K562 (cell line): Measurements from ENCODE around the gene AKR1A1. TPM values are rescaled to one million over a fixed set of nuclear protein-coding genes. Genes with fewer than 3 reads are reported as not detected.

ENCODE experiments used
- ATAC-seq: fragments of 200-7000 bp; cut with Tn5 transposase; 3 replicates; pipeline ENCODE4 v1.9.1; 2020; ENCODE audit warnings: moderate library complexity
- BruUV-seq: library from RNA; stranded (reverse); fragments of 400-500 nt; replicated peaks from 2 replicates; lab custom pipeline; 2021; lab: Mats Ljungman, UMichigan
- CTCF ChIA-PET: fragments of 300-600 bp; formaldehyde crosslinking; extraction: SDS; loops from one replicate; lab custom pipeline; 2021; ENCODE audit warnings: low intra/inter-chr PET ratio; lab: Yijun Ruan, JAX
- POLR2A ChIA-PET: fragments of 300-600, 350-650 bp; sonication (Branson Sonifier 250); formaldehyde crosslinking; extraction: SDS; loops from one replicate; lab custom pipeline; 2021; ENCODE audit warnings: antibody characterized with exemption, inconsistent platforms; lab: Yijun Ruan, JAX
- DNase-seq, 4 experiments: peaks; one replicate each; pipeline versions ENCODE4 v3.0.0 to v3.0.0-alpha.2; 2011 to 2018; ENCODE audit warnings: low spot score in 3 of 4, mixed read lengths in 3 of 4; ENCODE audit errors: extremely low read depth in 1 of 4
- FAIRE-seq: peaks from 2 replicates; lab custom pipeline; 2011; peaks lifted over from hg19 to GRCh38; lab: Jason Lieb, UNC
- H2AFZ ChIP-seq: 2 replicates; pipeline ENCODE4 v1.6.0; 2011; ENCODE audit warnings: low read depth, low read length, control low read depth, inconsistent platforms
- H3K27ac ChIP-seq: fragments of 200-600 bp; 3 replicates; pipeline ENCODE4 v1.8.0; 2011; ENCODE audit warnings: low read depth, mild to moderate bottlenecking, control low read depth, inconsistent platforms, low read length, moderate library complexity, mixed read lengths; ENCODE audit errors: extremely low read depth
- H3K27me3 ChIP-seq, 2 experiments: fragments of 300-600 bp in 1 of 2; 2 replicates in 1 of 2; 3 replicates in 1 of 2; pipeline versions ENCODE4 v1.6.0 to v1.8.0; 2011; ENCODE audit warnings: inconsistent platforms in 2 of 2, low read length in 2 of 2, mild to moderate bottlenecking in 1 of 2, mixed read lengths in 1 of 2, moderate library complexity in 1 of 2; ENCODE audit not compliant: control insufficient read depth in 2 of 2, insufficient read depth in 2 of 2
- H3K36me3 ChIP-seq: fragments of 300-600 bp; 3 replicates; pipeline ENCODE4 v1.8.0; 2011; ENCODE audit warnings: mild to moderate bottlenecking, low read length, inconsistent platforms; ENCODE audit not compliant: control insufficient read depth, insufficient read depth
- H3K4me1 ChIP-seq, 2 experiments: fragments of 200-600 bp in 1 of 2; replicated peaks in 1 of 2; 2 replicates in 1 of 2; 3 replicates in 1 of 2; pipeline versions ENCODE4 v1.5.1 to v1.8.0; 2011; ENCODE audit warnings: inconsistent platforms in 2 of 2, low read length in 2 of 2, mild to moderate bottlenecking in 1 of 2, mixed read lengths in 1 of 2, moderate library complexity in 1 of 2; ENCODE audit not compliant: control insufficient read depth in 2 of 2, insufficient read depth in 2 of 2
- H3K4me2 ChIP-seq: 2 replicates; pipeline ENCODE4 v1.6.1; 2011; ENCODE audit warnings: low read length, control low read depth, inconsistent platforms, mixed read lengths; ENCODE audit not compliant: insufficient read depth
- H3K4me3 ChIP-seq: fragments of 200-600 bp; sonication (generic), shearing (Covaris generic); 2 replicates; pipeline ENCODE4 v1.5.1; 2016; ENCODE audit warnings: control low read depth, inconsistent platforms
- H3K79me2 ChIP-seq: fragments of 200-600 bp; 3 replicates; pipeline ENCODE4 v1.8.0; 2011; ENCODE audit warnings: low read length, inconsistent platforms; ENCODE audit not compliant: control insufficient read depth, insufficient read depth
- H3K9ac ChIP-seq, 2 experiments: 2 replicates each; pipeline versions ENCODE4 v1.6.0 to v1.6.1; 2011; ENCODE audit warnings: low read depth in 2 of 2, low read length in 2 of 2, control low read depth in 1 of 2, inconsistent platforms in 1 of 2, mild to moderate bottlenecking in 1 of 2, mixed read lengths in 1 of 2; ENCODE audit not compliant: insufficient read depth in 1 of 2
- H3K9me1 ChIP-seq: one replicate; pipeline ENCODE4 v1.6.0; 2011; ENCODE audit warnings: inconsistent platforms, mild to moderate bottlenecking, low read length, moderate library complexity; ENCODE audit not compliant: control insufficient read depth, insufficient read depth
- H3K9me3 ChIP-seq: replicated peaks from 2 replicates; pipeline ENCODE4 v1.5.1; 2011; ENCODE audit warnings: low read depth, low read length, inconsistent platforms; ENCODE audit not compliant: control insufficient read depth, insufficient read depth
- H4K20me1 ChIP-seq: replicated peaks from 2 replicates; pipeline ENCODE4 v1.6.1; 2011; ENCODE audit warnings: low read length, inconsistent platforms, mixed read lengths; ENCODE audit not compliant: control insufficient read depth, insufficient read depth
- ESRRA ChIP-seq: fragments of 450-650 bp; IDR thresholded peaks from 2 replicates; pipeline ENCODE4 v1.6.1; 2014; ENCODE audit warnings: low read depth, mild to moderate bottlenecking, moderate library complexity, borderline replicate concordance
- EWSR1 ChIP-seq: fragments of 450-650 bp; IDR thresholded peaks from 2 replicates; pipeline ENCODE4 v1.6.1; 2018; ENCODE audit warnings: borderline replicate concordance, mild to moderate bottlenecking, low read depth, moderate library complexity; ENCODE audit not compliant: partially characterized antibody
- IFI16 ChIP-seq: fragments of 250-450 bp; sonication (Bioruptor Pico); IDR thresholded peaks from 2 replicates; pipeline ENCODE4 v2.1.2; 2022; ENCODE audit warnings: mild to moderate bottlenecking, inconsistent platforms
- L3MBTL2 ChIP-seq: fragments of 450-650 bp; IDR thresholded peaks from 2 replicates; pipeline ENCODE4 v1.6.1; 2016; ENCODE audit warnings: mild to moderate bottlenecking, moderate library complexity
- MIER1 ChIP-seq: fragments of 450-650 bp; IDR thresholded peaks from 2 replicates; pipeline ENCODE4 v1.6.1; 2016; ENCODE audit warnings: antibody characterized with exemption, mild to moderate bottlenecking, low read depth
- MYC ChIP-seq, 2 experiments: fragments of 250-450 bp in 1 of 2; sonication (Bioruptor Pico) in 1 of 2; IDR thresholded peaks; 2 replicates each; pipeline versions ENCODE4 v1.5.1 to v1.6.1; 2012 to 2021; ENCODE audit warnings: low read depth in 2 of 2, borderline replicate concordance in 1 of 2, improper control_type of control experiment in 1 of 2, low read length in 1 of 2, mild to moderate bottlenecking in 1 of 2, moderate library complexity in 1 of 2
- MYNN ChIP-seq, 2 experiments: sonication (generic); formaldehyde crosslinking in 1 of 2; IDR thresholded peaks; 2 replicates each; pipeline versions ENCODE4 v1.5.0 to v1.6.1; 2016 to 2020; ENCODE audit warnings: antibody characterized with exemption in 1 of 2, missing genetic modification reagents in 1 of 2
- PML ChIP-seq: IDR thresholded peaks from 2 replicates; pipeline ENCODE4 v1.6.1; 2012; ENCODE audit warnings: low read length, inconsistent platforms
- POLR2A ChIP-seq: fragments of 450-650 bp; conservative IDR thresholded peaks from 2 replicates; pipeline ENCODE4 v1.6.1; 2016
- POLR2AphosphoS5 ChIP-seq: IDR thresholded peaks from 2 replicates; pipeline ENCODE4 v1.6.1; 2011; ENCODE audit warnings: mild to moderate bottlenecking, low read depth, low read length, moderate library complexity; ENCODE audit not compliant: control insufficient read depth, insufficient read depth
- POLR2B ChIP-seq: fragments of 450-650 bp; IDR thresholded peaks from 2 replicates; pipeline ENCODE4 v1.6.1; 2018; ENCODE audit warnings: low read depth; ENCODE audit not compliant: partially characterized antibody
- SMARCB1 ChIP-seq: IDR thresholded peaks from 2 replicates; pipeline ENCODE4 v1.6.1; 2011; ENCODE audit warnings: improper control_type of control experiment, low read depth; ENCODE audit not compliant: insufficient read length
- SUPT5H ChIP-seq: fragments of 450-650 bp; IDR thresholded peaks from 2 replicates; pipeline ENCODE4 v1.6.1; 2016
- TFAM ChIP-seq: fragments of 250-450 bp; sonication (Bioruptor Pico); conservative IDR thresholded peaks from 2 replicates; pipeline ENCODE4 v1.5.0; 2021; ENCODE audit warnings: mild to moderate bottlenecking, moderate library complexity
- XRCC3 ChIP-seq: fragments of 450-650 bp; IDR thresholded peaks from 2 replicates; pipeline ENCODE4 v1.6.1; 2017; ENCODE audit warnings: mild to moderate bottlenecking, moderate library complexity
- ZKSCAN8 ChIP-seq: fragments of 200-800 bp; sonication (Bioruptor generic); IDR thresholded peaks from 2 replicates; pipeline ENCODE4 v1.6.1; 2016; ENCODE audit warnings: missing genetic modification characterization, missing compliant biosample characterization
- ZNF197 ChIP-seq: fragments of 200-800 bp; sonication (Bioruptor generic); IDR thresholded peaks from 2 replicates; pipeline ENCODE4 v1.6.1; 2016; ENCODE audit warnings: low read depth, missing genetic modification characterization, missing compliant biosample characterization
- ZNF212 ChIP-seq: fragments of 450-650 bp; formaldehyde crosslinking; IDR thresholded peaks from 2 replicates; pipeline ENCODE4 v1.4.0; 2020; ENCODE audit warnings: mild to moderate bottlenecking
- ZNF347 ChIP-seq: fragments of 450-650 bp; formaldehyde crosslinking; IDR thresholded peaks from 2 replicates; pipeline ENCODE4 v1.4.0; 2020; ENCODE audit warnings: low read depth, mild to moderate bottlenecking, moderate library complexity
- ZNF518B ChIP-seq: fragments of 250-450 bp; sonication (Bioruptor Pico); IDR thresholded peaks from 2 replicates; pipeline ENCODE4 v1.5.0; 2021; ENCODE audit warnings: mild to moderate bottlenecking, moderate library complexity
- WGBS: fragments of 100-300 bp; shearing (Covaris generic); methylation state at CpG from one replicate; pipeline ENCODE4 v1.1.6; 2016; ENCODE audit warnings: low coverage, mixed read lengths; ENCODE audit not compliant: insufficient coverage; ENCODE audit errors: missing lambda C conversion rate; 5-methylcytosine and 5-hydroxymethylcytosine counted together
- in situ Hi-C: fragments of 300-500 bp; cut with MboI; formaldehyde crosslinking; loops from 4 replicates; pipeline ENCODE4 v1.15.0; 2018; ENCODE audit warnings: inconsistent platforms, mixed read lengths
- intact Hi-C: fragments of 100-400 bp; cut with micrococcal nuclease; formaldehyde crosslinking; loops from 2 replicates; pipeline ENCODE4 v1.14.2; 2022
- polyA plus RNA-seq, 8 experiments: library from polyadenylated mRNA; depleted of rRNA in 4 of 8; stranded (reverse) in 5 of 8; unstranded in 3 of 8; fragments of >200 nt; fragmentation: Nextera tagmentation in 2 of 8; fragmentation: Illumina TruSeq in 1 of 8; extraction: Ambion mirVana in 2 of 8; extraction: Trizol in 1 of 8; gene quantifications; 2 replicates each; pipeline versions ENCODE4 v1.2.1 to v1.2.3, GENCODE V29; 2011 to 2014; ENCODE audit warnings: inconsistent platforms in 1 of 8, missing spikeins in 1 of 8
- total RNA-seq, 7 experiments: library from RNA; depleted of rRNA in 6 of 7; stranded (reverse); fragments of >200 nt in 6 of 7; fragmentation: Illumina TruSeq in 2 of 7; extraction: Trizol in 2 of 7; gene quantifications; 2 replicates each; pipeline versions ENCODE4 v1.2.1 to v1.2.3, GENCODE V29; 2011 to 2021; ENCODE audit warnings: low replicate concordance in 1 of 7

The AKR1A1 gene
- total and polyA plus RNA-seq, 9 of the 15 experiments (the other 6 are each of a cell fraction or from before 2014, with no cell fraction given), result 68.6 to 211 (median 132) TPM

DNA sequence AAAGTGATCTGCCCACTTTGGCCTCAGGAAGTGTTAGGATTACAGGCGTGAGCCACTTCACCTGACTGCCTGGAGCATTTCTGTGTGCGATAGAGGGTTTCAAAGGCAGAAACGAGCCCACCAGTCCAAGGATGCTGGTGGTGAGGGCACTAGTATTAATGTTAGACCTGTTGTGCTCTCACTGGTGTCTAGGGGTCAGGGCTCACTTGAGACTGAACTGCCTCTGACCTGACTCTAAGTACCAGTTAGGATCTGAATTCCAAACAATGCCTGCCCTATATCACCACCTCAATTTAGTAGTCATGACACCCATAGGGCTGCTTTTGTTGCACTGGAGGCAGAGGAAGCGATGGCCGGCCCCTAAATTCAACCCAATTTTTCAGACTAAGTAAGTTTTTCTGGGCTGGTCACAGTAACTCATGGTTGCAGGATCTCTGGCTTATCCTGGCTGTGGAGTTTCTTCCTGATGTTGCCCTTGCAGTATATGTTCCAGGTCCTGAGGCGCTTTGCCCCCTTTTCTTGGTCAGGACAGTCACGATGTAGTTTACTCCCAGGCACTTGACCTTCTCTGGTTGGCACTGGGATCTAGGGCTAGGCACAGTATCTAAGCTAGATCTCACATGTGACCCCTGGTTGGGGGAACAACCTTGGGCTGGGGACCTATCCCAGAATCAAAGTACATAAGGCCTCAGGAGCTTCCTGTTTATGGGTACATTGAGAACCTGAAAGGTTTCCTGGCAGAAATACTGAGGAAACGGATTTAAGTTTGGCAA lies 68.7 kb downstream of the AKR1A1 start:
- in situ Hi-C loops, result no loop called here
- Histone ChIP-seq H3K27me3 (no peaks in the 10 kb centered on the region), H3K9ac (no peak overlapping the region), H3K4me3 (no peak overlapping the region), H3K79me2 (no peaks in the 10 kb centered on the region), H3K9me3 (no peaks in the 10 kb centered on the region), H2AFZ (no peak overlapping the region), H3K4me2 (no peak overlapping the region), H4K20me1 (no peaks in the 10 kb centered on the region; the same call in none of the 2 replicates), H3K9me1 (no peaks in the 10 kb centered on the region), H3K36me3 (peaks cover 80% of the 10 kb centered on the region), H3K4me1 (peaks cover 0 to 17% of the 10 kb centered on the region in 2 experiments; a peak in 2 of 5 replicates), H3K27ac (no peak overlapping the region; the same call in 2 of the 3 replicates)
- CTCF ChIA-PET, result no interaction called here
- ATAC-seq (peak; percentile 42), DNase-seq (peak in 1 of 4 experiments; percentile 31), FAIRE-seq (peak; percentile 23)
- no TSS peak for BruUV-seq
- 61% methylated on average over 8 of the region's 8 CpGs for WGBS
- intact Hi-C loops, result loop anchor here (2.0 kb wide), 1 partner anchor 261 kb away; no protein-coding TSS in a partner anchor
- POLR2A ChIA-PET, result interaction anchor here (0.6 to 1.2 kb wide), 2 partner anchors 11 to 34 kb away, joined by 3 to 5 read pairs; no protein-coding TSS in a partner anchor
- TF ChIP-seq L3MBTL2 (no peak), SMARCB1 (no peak), MYC (IDR thresholded peaks at IDR 0.05; ENCODE audit: low read depth, low read length) (no peak), MYC (CRISPR knock-in tag; IDR thresholded peaks at IDR 0.05; ENCODE audit: borderline replicate concordance, low read depth) (no peak), ZNF347 (CRISPR knock-in tag) (no peak), MYNN (IDR thresholded peaks at IDR 0.05) (peak; percentile 70), MYNN (CRISPR knock-in tag; IDR thresholded peaks at IDR 0.05) (no peak), EWSR1 (no peak), ZNF197 (CRISPR knock-in tag) (no peak), ESRRA (no peak), PML (peak; percentile 50; the same call in 1 of the 2 replicates), ZKSCAN8 (CRISPR knock-in tag) (no peak), POLR2A (peak; percentile 74), IFI16 (CRISPR knock-in tag) (no peak), SUPT5H (peak; percentile 66), ZNF212 (CRISPR knock-in tag) (no peak), POLR2B (peak; percentile 55), MIER1 (no peak), XRCC3 (no peak), ZNF518B (CRISPR knock-in tag) (no peak), POLR2AphosphoS5 (peak; percentile 74; the same call in 1 of the 2 replicates), TFAM (CRISPR knock-in tag) (no peak)
